H9 (cell line): ENCODE measurements around the gene SPAG17. TPM values are rescaled to one million over a fixed set of nuclear protein-coding genes. Genes with fewer than 3 reads are reported as not detected.

ENCODE experiments used
- DNase-seq: peaks from one replicate; pipeline ENCODE4 v3.0.0-alpha.2; 2017
- H2AFZ ChIP-seq: one replicate; pipeline ENCODE4 v1.6.1; 2013; ENCODE audit warnings: mild to moderate bottlenecking, low read length, control low read depth, moderate library complexity
- H2AK5ac ChIP-seq: 2 replicates; pipeline ENCODE4 v1.6.1; 2013; ENCODE audit warnings: low read length, control low read depth, mixed read lengths; ENCODE audit not compliant: insufficient read length
- H2BK120ac ChIP-seq: one replicate; pipeline ENCODE4 v1.6.1; 2013; ENCODE audit warnings: low read depth, mild to moderate bottlenecking, low read length, control low read depth, inconsistent platforms; ENCODE audit not compliant: poor library complexity, severe bottlenecking
- H2BK12ac ChIP-seq: 2 replicates; pipeline ENCODE4 v1.6.1; 2013; ENCODE audit warnings: low read length, control low read depth, mixed read lengths, low read depth; ENCODE audit not compliant: insufficient read length
- H2BK15ac ChIP-seq: 2 replicates; pipeline ENCODE4 v1.6.1; 2013; ENCODE audit warnings: low read depth, low read length, control low read depth
- H2BK20ac ChIP-seq: one replicate; pipeline ENCODE4 v1.6.1; 2013; ENCODE audit warnings: low read depth, mild to moderate bottlenecking, low read length, control low read depth, inconsistent platforms; ENCODE audit not compliant: poor library complexity, severe bottlenecking
- H2BK5ac ChIP-seq: 2 replicates; pipeline ENCODE4 v1.6.1; 2013; ENCODE audit warnings: low read length, control low read depth, mixed read lengths; ENCODE audit not compliant: insufficient read length
- H3K14ac ChIP-seq: 2 replicates; pipeline ENCODE4 v1.6.1; 2013; ENCODE audit warnings: low read length, control low read depth; ENCODE audit not compliant: insufficient read depth
- H3K18ac ChIP-seq: 2 replicates; pipeline ENCODE4 v1.6.1; 2013; ENCODE audit warnings: low read depth, mild to moderate bottlenecking, mixed read lengths, low read length, control low read depth; ENCODE audit not compliant: insufficient read length
- H3K23ac ChIP-seq: 2 replicates; pipeline ENCODE4 v1.6.1; 2013; ENCODE audit warnings: low read length, control low read depth, mixed read lengths, low read depth; ENCODE audit not compliant: insufficient read length
- H3K23me2 ChIP-seq: 2 replicates; pipeline ENCODE4 v1.6.1; 2013; ENCODE audit warnings: low read depth, mild to moderate bottlenecking, mixed read lengths, low read length, control low read depth; ENCODE audit not compliant: insufficient read length, poor library complexity, severe bottlenecking
- H3K27ac ChIP-seq: 2 replicates; pipeline ENCODE4 v1.5.1; 2013; ENCODE audit warnings: low read length, control low read depth, mixed read lengths, low read depth; ENCODE audit not compliant: insufficient read length
- H3K27me3 ChIP-seq: 2 replicates; pipeline ENCODE4 v1.6.1; 2013; ENCODE audit warnings: low read length, control low read depth, inconsistent platforms; ENCODE audit not compliant: insufficient read depth
- H3K4ac ChIP-seq: 2 replicates; pipeline ENCODE4 v1.6.1; 2013; ENCODE audit warnings: low read depth, mild to moderate bottlenecking, control low read depth, inconsistent platforms, low read length, moderate library complexity
- H3K4me1 ChIP-seq: 2 replicates; pipeline ENCODE4 v1.6.1; 2013; ENCODE audit warnings: low read length, control low read depth, inconsistent platforms; ENCODE audit not compliant: insufficient read depth
- H3K4me2 ChIP-seq: 2 replicates; pipeline ENCODE4 v1.6.1; 2013; ENCODE audit warnings: low read length, control low read depth, mixed read lengths; ENCODE audit not compliant: insufficient read length, insufficient read depth
- H3K56ac ChIP-seq: 2 replicates; pipeline ENCODE4 v1.6.1; 2013; ENCODE audit warnings: low read depth, mild to moderate bottlenecking, mixed read lengths, low read length, control low read depth; ENCODE audit not compliant: insufficient read length
- H3K79me1 ChIP-seq: 2 replicates; pipeline ENCODE4 v1.6.1; 2013; ENCODE audit warnings: low read depth, mild to moderate bottlenecking, moderate library complexity, low read length, control low read depth, inconsistent platforms; ENCODE audit not compliant: insufficient read depth, poor library complexity, severe bottlenecking
- H3K79me2 ChIP-seq: 2 replicates; pipeline ENCODE4 v1.6.1; 2013; ENCODE audit warnings: low read length, control low read depth, inconsistent platforms; ENCODE audit not compliant: insufficient read depth
- H3K9ac ChIP-seq: 2 replicates; pipeline ENCODE4 v1.6.1; 2013; ENCODE audit warnings: low read length, control low read depth, mixed read lengths; ENCODE audit not compliant: insufficient read length; ENCODE audit errors: extremely low read depth
- H3K9me3 ChIP-seq: one replicate; pipeline ENCODE4 v1.6.1; 2013; ENCODE audit warnings: low read depth, low read length, inconsistent platforms; ENCODE audit not compliant: control insufficient read depth
- H3T11ph ChIP-seq: one replicate; pipeline ENCODE4 v1.6.1; 2013; ENCODE audit warnings: mild to moderate bottlenecking, low read length, control low read depth, inconsistent platforms
- H4K20me1 ChIP-seq: one replicate; pipeline ENCODE4 v1.6.1; 2013; ENCODE audit not compliant: control insufficient read depth, insufficient read length, insufficient read depth
- H4K5ac ChIP-seq: 2 replicates; pipeline ENCODE4 v1.6.1; 2013; ENCODE audit warnings: low read depth, mild to moderate bottlenecking, mixed read lengths, low read length, control low read depth; ENCODE audit not compliant: insufficient read length
- H4K8ac ChIP-seq: replicated peaks from 2 replicates; pipeline ENCODE4 v1.6.1; 2013; ENCODE audit warnings: low read length, control low read depth, mixed read lengths, low read depth; ENCODE audit not compliant: insufficient read length
- H4K91ac ChIP-seq: 2 replicates; pipeline ENCODE4 v1.6.1; 2013; ENCODE audit warnings: low read depth, mild to moderate bottlenecking, moderate library complexity, mixed read lengths, low read length, control low read depth; ENCODE audit not compliant: insufficient read length
- H3K27ac Mint-ChIP-seq, 3 experiments: 2 replicates in 2 of 3; 3 replicates in 1 of 3; pipeline ENCODE4 v1.8.0; 2020 to 2021; ENCODE audit warnings: mixed read lengths in 3 of 3, mild to moderate bottlenecking in 1 of 3, moderate library complexity in 1 of 3
- H3K27me3 Mint-ChIP-seq: 2 replicates; pipeline ENCODE4 v1.8.0; 2021; ENCODE audit warnings: low read depth, mild to moderate bottlenecking, moderate library complexity, mixed read lengths
- H3K36me3 Mint-ChIP-seq, 3 experiments: 2 replicates in 2 of 3; 3 replicates in 1 of 3; pipeline ENCODE4 v1.8.0; 2020 to 2021; ENCODE audit warnings: low read depth in 3 of 3, mixed read lengths in 3 of 3; ENCODE audit not compliant: insufficient read depth in 1 of 3
- H3K4me1 Mint-ChIP-seq, 2 experiments: 2 replicates each; pipeline ENCODE4 v1.8.0; 2020; ENCODE audit warnings: mixed read lengths in 2 of 2
- H3K4me3 Mint-ChIP-seq, 2 experiments: 2 replicates in 1 of 2; 3 replicates in 1 of 2; pipeline ENCODE4 v1.8.0; 2020 to 2021; ENCODE audit warnings: mild to moderate bottlenecking in 2 of 2, mixed read lengths in 2 of 2, moderate library complexity in 1 of 2
- H3K9me3 Mint-ChIP-seq, 2 experiments: 2 replicates in 1 of 2; 3 replicates in 1 of 2; pipeline ENCODE4 v1.8.0; 2020; ENCODE audit warnings: mild to moderate bottlenecking in 2 of 2, mixed read lengths in 2 of 2, moderate library complexity in 1 of 2
- CTCF ChIP-seq: fragments of 200-600 bp; sonication (generic); conservative IDR thresholded peaks from 3 replicates; pipeline ENCODE4 v1.8.0; 2021; ENCODE audit warnings: antibody characterized with exemption, mild to moderate bottlenecking
- WGBS: extraction: QIAGEN DNeasy Blood & Tissue Kit; methylation state at CpG from one replicate; pipeline ENCODE4 v1.1.7; 2013; ENCODE audit warnings: missing lambda C conversion rate, low lambda C conversion rate, mixed read lengths; ENCODE audit not compliant: insufficient read length; ENCODE audit errors: extremely low coverage; 5-methylcytosine and 5-hydroxymethylcytosine counted together
- total RNA-seq: library from RNA; stranded (reverse); gene quantifications from 2 replicates; pipeline ENCODE4 v1.2.1, GENCODE V29; 2021

SPAG17 gene
- total RNA-seq, 1 experiment from 2014 or later: 0.37 TPM

DNA sequence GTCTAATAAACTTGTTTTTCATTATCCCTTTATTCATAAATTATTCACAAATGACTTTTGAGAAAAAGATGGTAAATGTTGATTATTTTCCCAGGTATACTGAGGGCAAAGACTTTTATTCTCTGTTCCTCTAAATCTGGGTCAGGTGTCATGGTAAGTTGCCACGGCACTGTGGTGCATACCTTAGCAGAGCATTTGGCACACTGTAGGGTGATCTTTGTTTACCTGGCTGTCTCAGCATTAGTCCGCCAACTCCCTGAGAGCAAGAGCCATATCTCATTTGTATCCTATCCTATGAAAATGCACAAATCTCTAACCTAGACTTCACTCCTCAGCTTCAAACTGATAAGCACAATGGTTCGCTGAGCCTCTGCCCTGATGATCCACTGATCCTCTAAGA lies 280.5 kb downstream of the SPAG17 start:
- no peak overlapping the region for H3K27ac Mint-ChIP-seq
- TF ChIP-seq CTCF: no peak
- Histone ChIP-seq H3K27me3 (no peaks in the 10 kb centered on the region), H2BK5ac (no peak overlapping the region), H2BK12ac (no peak overlapping the region), H4K91ac (no peak overlapping the region), H3K9me3 (no peaks in the 10 kb centered on the region), H3K79me2 (no peaks in the 10 kb centered on the region), H3K27ac (no peak overlapping the region), H3K23me2 (no peaks in the 10 kb centered on the region), H3K9ac (no peak overlapping the region), H4K5ac (no peak overlapping the region), H3K4me2 (no peak overlapping the region), H2AFZ (no peak overlapping the region), H3K14ac (no peak overlapping the region), H2BK120ac (no peak overlapping the region), H4K8ac (no peak overlapping the region), H3K4me1 (no peaks in the 10 kb centered on the region), H2BK20ac (no peak overlapping the region), H2BK15ac (no peak overlapping the region), H3K56ac (no peak overlapping the region), H3K4ac (no peak overlapping the region), H3K23ac (no peak overlapping the region), H3K18ac (no peak overlapping the region), H3K79me1 (no peaks in the 10 kb centered on the region), H2AK5ac (no peak overlapping the region), H4K20me1 (no peaks in the 10 kb centered on the region), H3T11ph (no peak overlapping the region)
- no peak overlapping the region for H3K4me3 Mint-ChIP-seq
- no peaks in the 10 kb centered on the region for H3K27me3 Mint-ChIP-seq
- no peaks in the 10 kb centered on the region for H3K4me1 Mint-ChIP-seq
- H3K36me3 Mint-ChIP-seq: peaks cover 0 to 48% (median 27%) of the 10 kb centered on the region in 3 experiments; a peak in 6 of 7 replicates
- no CpG with 5 or more reads among the region's 3 CpGs for WGBS
- no peak for DNase-seq
- no peaks in the 10 kb centered on the region for H3K9me3 Mint-ChIP-seq
